ENCODE measurements around the gene EPB41L4A. TPM values are rescaled to one million over a fixed set of nuclear protein-coding genes. Genes with fewer than 3 reads are reported as not detected.
A peak's percentile ranks its signal among the peaks of the same experiment; 100 is the strongest.

EPB41L4A gene
- total and polyA plus RNA-seq, 2 experiments from 2014 or later = 10.5 to 14.4 TPM

DNA sequence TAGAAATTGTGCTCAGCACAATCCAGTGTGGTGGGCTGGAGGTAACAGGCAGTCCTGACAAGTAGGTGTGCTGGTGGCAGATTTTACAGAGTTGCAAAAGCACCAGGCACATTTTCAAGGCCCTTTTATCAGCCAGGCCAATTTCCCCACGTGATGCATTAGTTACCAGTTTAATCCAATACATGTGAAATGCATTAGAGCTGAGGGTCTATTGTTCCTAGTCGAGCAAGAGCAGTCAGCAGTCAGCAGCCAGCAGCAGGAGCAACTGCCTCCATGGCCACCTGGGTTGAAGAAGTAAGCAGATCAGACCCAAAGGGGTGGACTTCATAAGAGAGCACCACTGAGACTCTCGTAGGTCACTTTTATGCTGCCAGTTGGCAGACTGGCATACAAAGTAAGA is 76.7 kb downstream of the EPB41L4A start:
- no peaks in the 10 kb centered on the region for H3K27me3 ChIP-seq
- H3K4me1 ChIP-seq (ENCODE audit: low read depth) = peaks cover 7% of the 10 kb centered on the region
- no peaks in the 10 kb centered on the region for H3K9me3 ChIP-seq (ENCODE audit: low read depth)
- no peak for DNase-seq (ENCODE audit: low read depth in 1 of 2, low spot score in 1 of 2)
- no peaks in the 10 kb centered on the region for H3K36me3 ChIP-seq
- H3K4me3 ChIP-seq = no peak overlapping the region
- no peak overlapping the region for H3K27ac ChIP-seq
- TF ChIP-seq, protein P1, sequence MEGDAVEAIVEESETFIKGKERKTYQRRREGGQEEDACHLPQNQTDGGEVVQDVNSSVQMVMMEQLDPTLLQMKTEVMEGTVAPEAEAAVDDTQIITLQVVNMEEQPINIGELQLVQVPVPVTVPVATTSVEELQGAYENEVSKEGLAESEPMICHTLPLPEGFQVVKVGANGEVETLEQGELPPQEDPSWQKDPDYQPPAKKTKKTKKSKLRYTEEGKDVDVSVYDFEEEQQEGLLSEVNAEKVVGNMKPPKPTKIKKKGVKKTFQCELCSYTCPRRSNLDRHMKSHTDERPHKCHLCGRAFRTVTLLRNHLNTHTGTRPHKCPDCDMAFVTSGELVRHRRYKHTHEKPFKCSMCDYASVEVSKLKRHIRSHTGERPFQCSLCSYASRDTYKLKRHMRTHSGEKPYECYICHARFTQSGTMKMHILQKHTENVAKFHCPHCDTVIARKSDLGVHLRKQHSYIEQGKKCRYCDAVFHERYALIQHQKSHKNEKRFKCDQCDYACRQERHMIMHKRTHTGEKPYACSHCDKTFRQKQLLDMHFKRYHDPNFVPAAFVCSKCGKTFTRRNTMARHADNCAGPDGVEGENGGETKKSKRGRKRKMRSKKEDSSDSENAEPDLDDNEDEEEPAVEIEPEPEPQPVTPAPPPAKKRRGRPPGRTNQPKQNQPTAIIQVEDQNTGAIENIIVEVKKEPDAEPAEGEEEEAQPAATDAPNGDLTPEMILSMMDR (IDR thresholded peaks at IDR 0.05; ENCODE audit: low read depth, low read length) = no peak

GRCh38 chr5:112339761-112340160 is 79.3 kb downstream of the EPB41L4A start:
- Histone ChIP-seq H3K4me3 (no peak overlapping the region), H3K9me3 (ENCODE audit: low read depth) (no peaks in the 10 kb centered on the region), H3K27ac (no peak overlapping the region), H3K4me1 (ENCODE audit: low read depth) (peaks cover 7% of the 10 kb centered on the region), H3K27me3 (no peaks in the 10 kb centered on the region), H3K36me3 (no peaks in the 10 kb centered on the region)
- DNase-seq (ENCODE audit: low read depth in 1 of 2, low spot score in 1 of 2) = no peak
- TF ChIP-seq, protein P1 (IDR thresholded peaks at IDR 0.05; ENCODE audit: low read depth, low read length) = no peak

GRCh38 chr5:112338681-112339337 is 80.3 kb downstream of the EPB41L4A start:
- H3K36me3 ChIP-seq = no peaks in the 10 kb centered on the region
- DNase-seq (ENCODE audit: low read depth in 1 of 2, low spot score in 1 of 2) = peak in 1 of 2 donors; percentile 90

GRCh38 chr5:112333331-112333781 is 85.7 kb downstream of the EPB41L4A start:
- H3K9me3 ChIP-seq (ENCODE audit: low read depth) = no peaks in the 10 kb centered on the region
- TF ChIP-seq, protein P1 (IDR thresholded peaks at IDR 0.05; ENCODE audit: low read depth, low read length) = no peak
- H3K27me3 ChIP-seq = no peaks in the 10 kb centered on the region
- no peak overlapping the region for H3K27ac ChIP-seq
- H3K4me1 ChIP-seq (ENCODE audit: low read depth) = peaks cover 6% of the 10 kb centered on the region
- no peaks in the 10 kb centered on the region for H3K36me3 ChIP-seq
- DNase-seq (ENCODE audit: low read depth in 1 of 2, low spot score in 1 of 2) = no peak
- H3K4me3 ChIP-seq = no peak overlapping the region

More at GRCh38 chr5:112338681-112339337, 80.3 kb downstream of the EPB41L4A start:
- peak overlapping the region; percentile 11 for H3K27ac ChIP-seq
- H3K27me3 ChIP-seq = no peaks in the 10 kb centered on the region
- no peaks in the 10 kb centered on the region for H3K9me3 ChIP-seq (ENCODE audit: low read depth)
- peaks cover 7% of the 10 kb centered on the region for H3K4me1 ChIP-seq (ENCODE audit: low read depth)
- TF ChIP-seq, protein P1 (IDR thresholded peaks at IDR 0.05; ENCODE audit: low read depth, low read length) = no peak
- H3K4me3 ChIP-seq = no peak overlapping the region

- Histone ChIP-seq H3K9me3 (ENCODE audit: low read depth) (no peaks in the 10 kb centered on the region), H3K36me3 (no peaks in the 10 kb centered on the region), H3K27me3 (no peaks in the 10 kb centered on the region), H3K4me3 (no peak overlapping the region), H3K27ac (no peak overlapping the region), H3K4me1 (ENCODE audit: low read depth) (peaks cover 6% of the 10 kb centered on the region)
- TF ChIP-seq, protein P1 (IDR thresholded peaks at IDR 0.05; ENCODE audit: low read depth, low read length) = no peak
- DNase-seq (ENCODE audit: low read depth in 1 of 2, low spot score in 1 of 2) = no peak
Observed at GRCh38 chr5:112331892-112332291, 87.2 kb downstream of the EPB41L4A start.

Data from cardiac muscle cell (in vitro differentiated cells and primary cell).